H1 (cell line): ENCODE measurements around the gene WDR76. TPM values are rescaled to one million over a fixed set of nuclear protein-coding genes. Genes with fewer than 3 reads are reported as not detected.
A peak's percentile ranks its signal among the peaks of the same experiment; 100 is the strongest.

ENCODE experiments used
- ASH2L ChIP-seq: fragments of 200-600, 300-600 bp; sonication (generic); IDR thresholded peaks from one replicate; pipeline ENCODE4 v1.7.1; 2017; ENCODE audit warnings: low read length
- FOSL1 ChIP-seq: IDR thresholded peaks from 2 replicates; pipeline ENCODE4 v1.6.1; 2011; ENCODE audit warnings: mild to moderate bottlenecking, low read depth, low read length, moderate library complexity; ENCODE audit not compliant: insufficient read depth
- GABPA ChIP-seq: IDR thresholded peaks from 2 replicates; pipeline ENCODE4 v1.6.1; 2011; ENCODE audit warnings: mild to moderate bottlenecking, low read length, moderate library complexity, borderline replicate concordance; ENCODE audit not compliant: insufficient read depth
- GTF2F1 ChIP-seq: IDR thresholded peaks from 2 replicates; pipeline ENCODE4 v1.6.1; 2012; ENCODE audit warnings: low read depth, low read length, improper control_type of control experiment, borderline replicate concordance
- JUND ChIP-seq: IDR thresholded peaks from 2 replicates; pipeline ENCODE4 v1.6.1; 2011; ENCODE audit warnings: mild to moderate bottlenecking, improper control_type of control experiment, low read length
- KDM4A ChIP-seq: IDR thresholded peaks from one replicate; pipeline ENCODE4 v1.7.1; 2012; ENCODE audit warnings: low read depth, mild to moderate bottlenecking, moderate library complexity, low read length, inconsistent platforms; ENCODE audit not compliant: severe bottlenecking
- PHF8 ChIP-seq: fragments of 200-600 bp; sonication (generic); conservative IDR thresholded peaks from 2 replicates; pipeline ENCODE4 v1.7.1; 2012; ENCODE audit warnings: low read depth, mild to moderate bottlenecking, inconsistent platforms, low read length, moderate library complexity
- POLR2AphosphoS5 ChIP-seq: IDR thresholded peaks from 2 replicates; pipeline ENCODE4 v1.6.1; 2011; ENCODE audit warnings: low read depth, low read length
- POU5F1 ChIP-seq: IDR thresholded peaks from 2 replicates; pipeline ENCODE4 v1.6.1; 2011; ENCODE audit warnings: low read depth, mild to moderate bottlenecking, low read length, moderate library complexity
- RBBP5 ChIP-seq: IDR thresholded peaks from 2 replicates; pipeline ENCODE4 v1.7.1; 2012; ENCODE audit warnings: low read depth, mild to moderate bottlenecking, inconsistent platforms, low read length, moderate library complexity, borderline replicate concordance
- RFX5 ChIP-seq: IDR thresholded peaks from 2 replicates; pipeline ENCODE4 v1.6.1; 2011; ENCODE audit warnings: low read depth, low read length, improper control_type of control experiment, borderline replicate concordance
- RXRA ChIP-seq: IDR thresholded peaks from 2 replicates; pipeline ENCODE4 v1.6.1; 2011; ENCODE audit warnings: low read depth, mild to moderate bottlenecking, low read length, moderate library complexity; ENCODE audit not compliant: insufficient read depth
- SIN3A ChIP-seq, 2 experiments: IDR thresholded peaks in 1 of 2; conservative IDR thresholded peaks in 1 of 2; 2 replicates each; pipeline ENCODE4 v1.6.1; 2011 to 2012; ENCODE audit warnings: low read length in 2 of 2, improper control_type of control experiment in 1 of 2, low read depth in 1 of 2, mild to moderate bottlenecking in 1 of 2
- TBP ChIP-seq: IDR thresholded peaks from 2 replicates; pipeline ENCODE4 v1.6.1; 2011; ENCODE audit warnings: low read depth, low read length, improper control_type of control experiment
- YY1 ChIP-seq: IDR thresholded peaks from 2 replicates; pipeline ENCODE4 v1.6.1; 2011; ENCODE audit warnings: low read depth, mild to moderate bottlenecking, low read length
- polyA plus RNA-seq, 7 experiments: library from polyadenylated mRNA; depleted of rRNA in 3 of 7; stranded (reverse) in 5 of 7; unstranded in 2 of 7; fragments of >200 nt in 5 of 7; fragments of 200-250 nt in 2 of 7; gene quantifications; 1 replicate in 5 of 7; 2 replicates in 1 of 7; 4 replicates in 1 of 7; pipeline versions ENCODE4 v1.2.1 to v1.2.3, GENCODE V29; 2011 to 2013; ENCODE audit warnings: missing spikeins in 2 of 7, mixed read lengths in 2 of 7
- total RNA-seq: library from RNA; stranded (reverse); fragmentation: NEBNext Ultra II Directional; extraction: Animal tissue kit (Norgen Biotek cat#: 25700); gene quantifications from 2 replicates; pipeline ENCODE4 v1.2.1, GENCODE V29; 2021
- TF ChIP-seq, protein P1 (sequence below): IDR thresholded peaks from 2 replicates; pipeline ENCODE4 v1.6.1; 2012; ENCODE audit warnings: low read length, inconsistent platforms
- TF ChIP-seq, protein P2 (sequence below): IDR thresholded peaks from 2 replicates; pipeline ENCODE4 v1.6.1; 2012; ENCODE audit warnings: inconsistent platforms
- TF ChIP-seq, protein P3 (sequence below), 3 experiments: IDR thresholded peaks; 1 replicate in 2 of 3; 2 replicates in 1 of 3; pipeline versions ENCODE4 v1.5.1 to v1.6.1; 2011; ENCODE audit warnings: low read length in 3 of 3, mild to moderate bottlenecking in 3 of 3, inconsistent platforms in 2 of 3, low read depth in 1 of 3, moderate library complexity in 1 of 3; ENCODE audit not compliant: insufficient read depth in 1 of 3; ENCODE audit errors: control extremely low read depth in 1 of 3

Gene WDR76
- total and polyA plus RNA-seq, 2 of the 8 experiments (the other 6 are each of a cell fraction or from before 2014, with no cell fraction given): 4.1 to 18.9 TPM

DNA sequence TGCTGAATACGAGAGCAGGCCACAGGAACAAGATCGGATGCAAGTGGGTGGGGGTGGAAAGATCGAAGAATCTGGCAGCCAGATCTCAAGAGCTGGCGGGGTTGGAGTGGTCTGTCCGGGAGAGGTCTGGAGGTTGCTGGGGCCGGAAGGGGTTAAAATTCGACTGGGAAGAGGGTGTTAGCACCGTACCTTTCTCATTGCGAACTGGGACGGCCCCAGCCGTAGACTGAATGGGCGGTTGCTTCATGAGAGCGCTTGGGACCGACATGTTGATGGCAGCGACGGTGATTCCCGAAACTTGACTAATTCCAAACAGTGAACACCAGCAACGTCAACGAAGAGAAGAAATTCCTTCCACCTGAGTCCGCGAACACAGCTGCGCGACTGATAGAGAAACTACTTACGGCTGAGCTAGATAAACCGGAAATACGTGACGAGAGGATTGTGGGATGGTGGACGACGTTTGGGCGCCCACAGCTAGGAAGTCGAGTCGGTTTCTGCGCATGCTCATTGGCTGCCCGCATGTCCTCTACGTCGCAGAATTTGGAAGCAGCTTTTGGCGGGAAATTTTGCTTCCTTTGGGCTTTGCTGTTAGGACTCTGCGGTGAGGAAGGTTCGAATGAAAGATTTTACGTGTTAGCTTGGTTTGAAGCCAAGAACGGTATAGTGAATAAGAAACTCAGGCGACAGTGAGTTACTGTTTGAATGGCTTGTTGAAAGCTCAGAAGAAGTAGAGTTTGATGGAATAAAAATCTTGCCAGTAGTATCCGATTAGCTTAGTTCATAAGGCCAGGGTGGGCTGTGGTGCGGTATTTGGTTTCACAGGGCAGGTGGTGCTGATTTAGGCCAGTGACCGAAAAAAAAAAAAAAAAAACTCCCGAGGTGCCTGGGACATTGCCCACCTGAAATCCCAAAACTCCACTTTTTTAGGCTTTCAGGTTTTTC, 2.2 kb upstream of the WDR76 start, which contains the start of gene MFAP1 (continued):
- peak; percentile 82 for TF ChIP-seq TBP
- TF ChIP-seq POU5F1: no peak
- TF ChIP-seq SIN3A (conservative IDR thresholded peaks at IDR 0.05 in 1 of 2, IDR thresholded peaks at IDR 0.05 in 1 of 2; ENCODE audit: low read depth in 1 of 2, low read length in 2 of 2): peak; percentile 61 to 74; a peak in 3 of 4 replicates
- TF ChIP-seq PHF8: peak; percentile 87
- no peak for TF ChIP-seq FOSL1
- TF ChIP-seq RFX5: no peak
- TF ChIP-seq, protein P1, sequence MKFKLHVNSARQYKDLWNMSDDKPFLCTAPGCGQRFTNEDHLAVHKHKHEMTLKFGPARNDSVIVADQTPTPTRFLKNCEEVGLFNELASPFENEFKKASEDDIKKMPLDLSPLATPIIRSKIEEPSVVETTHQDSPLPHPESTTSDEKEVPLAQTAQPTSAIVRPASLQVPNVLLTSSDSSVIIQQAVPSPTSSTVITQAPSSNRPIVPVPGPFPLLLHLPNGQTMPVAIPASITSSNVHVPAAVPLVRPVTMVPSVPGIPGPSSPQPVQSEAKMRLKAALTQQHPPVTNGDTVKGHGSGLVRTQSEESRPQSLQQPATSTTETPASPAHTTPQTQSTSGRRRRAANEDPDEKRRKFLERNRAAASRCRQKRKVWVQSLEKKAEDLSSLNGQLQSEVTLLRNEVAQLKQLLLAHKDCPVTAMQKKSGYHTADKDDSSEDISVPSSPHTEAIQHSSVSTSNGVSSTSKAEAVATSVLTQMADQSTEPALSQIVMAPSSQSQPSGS: peak; percentile 48; the same call in 1 of the 2 replicates
- peak; percentile 96 for TF ChIP-seq ASH2L
- TF ChIP-seq, protein P2, sequence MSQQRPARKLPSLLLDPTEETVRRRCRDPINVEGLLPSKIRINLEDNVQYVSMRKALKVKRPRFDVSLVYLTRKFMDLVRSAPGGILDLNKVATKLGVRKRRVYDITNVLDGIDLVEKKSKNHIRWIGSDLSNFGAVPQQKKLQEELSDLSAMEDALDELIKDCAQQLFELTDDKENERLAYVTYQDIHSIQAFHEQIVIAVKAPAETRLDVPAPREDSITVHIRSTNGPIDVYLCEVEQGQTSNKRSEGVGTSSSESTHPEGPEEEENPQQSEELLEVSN: peak; percentile 100
- peak; percentile 80 for TF ChIP-seq YY1
- TF ChIP-seq GTF2F1: peak; percentile 16; the same call in 1 of the 2 replicates
- peak; percentile 94 for TF ChIP-seq RBBP5
- no peak for TF ChIP-seq GABPA
- no peak for TF ChIP-seq RXRA
- TF ChIP-seq, protein P3, sequence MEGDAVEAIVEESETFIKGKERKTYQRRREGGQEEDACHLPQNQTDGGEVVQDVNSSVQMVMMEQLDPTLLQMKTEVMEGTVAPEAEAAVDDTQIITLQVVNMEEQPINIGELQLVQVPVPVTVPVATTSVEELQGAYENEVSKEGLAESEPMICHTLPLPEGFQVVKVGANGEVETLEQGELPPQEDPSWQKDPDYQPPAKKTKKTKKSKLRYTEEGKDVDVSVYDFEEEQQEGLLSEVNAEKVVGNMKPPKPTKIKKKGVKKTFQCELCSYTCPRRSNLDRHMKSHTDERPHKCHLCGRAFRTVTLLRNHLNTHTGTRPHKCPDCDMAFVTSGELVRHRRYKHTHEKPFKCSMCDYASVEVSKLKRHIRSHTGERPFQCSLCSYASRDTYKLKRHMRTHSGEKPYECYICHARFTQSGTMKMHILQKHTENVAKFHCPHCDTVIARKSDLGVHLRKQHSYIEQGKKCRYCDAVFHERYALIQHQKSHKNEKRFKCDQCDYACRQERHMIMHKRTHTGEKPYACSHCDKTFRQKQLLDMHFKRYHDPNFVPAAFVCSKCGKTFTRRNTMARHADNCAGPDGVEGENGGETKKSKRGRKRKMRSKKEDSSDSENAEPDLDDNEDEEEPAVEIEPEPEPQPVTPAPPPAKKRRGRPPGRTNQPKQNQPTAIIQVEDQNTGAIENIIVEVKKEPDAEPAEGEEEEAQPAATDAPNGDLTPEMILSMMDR (IDR thresholded peaks at IDR 0.05; ENCODE audit: control extremely low read depth in 1 of 3, insufficient read depth in 1 of 3, low read depth in 1 of 3, low read length in 3 of 3): no peak
- no peak for TF ChIP-seq JUND
- TF ChIP-seq POLR2AphosphoS5: peak; percentile 93
- TF ChIP-seq KDM4A: peak; percentile 87
